Myocyte (in vitro differentiated cells): ENCODE results near the gene DIAPH2. TPM values are rescaled to one million over a fixed set of nuclear protein-coding genes. Genes with fewer than 3 reads are reported as not detected.

ENCODE experiments used
- DNase-seq: peaks from one replicate; pipeline ENCODE4 v3.0.0-alpha.2; 2012; ENCODE audit warnings: low read depth
- total RNA-seq: library from RNA; depleted of rRNA; stranded (reverse); fragments of >200 nt; gene quantifications from 2 replicates; pipeline ENCODE4 v1.2.3, GENCODE V29; 2014

DIAPH2 gene
- total RNA-seq, 1 donor from 2014 or later = 6.4 TPM

DNA sequence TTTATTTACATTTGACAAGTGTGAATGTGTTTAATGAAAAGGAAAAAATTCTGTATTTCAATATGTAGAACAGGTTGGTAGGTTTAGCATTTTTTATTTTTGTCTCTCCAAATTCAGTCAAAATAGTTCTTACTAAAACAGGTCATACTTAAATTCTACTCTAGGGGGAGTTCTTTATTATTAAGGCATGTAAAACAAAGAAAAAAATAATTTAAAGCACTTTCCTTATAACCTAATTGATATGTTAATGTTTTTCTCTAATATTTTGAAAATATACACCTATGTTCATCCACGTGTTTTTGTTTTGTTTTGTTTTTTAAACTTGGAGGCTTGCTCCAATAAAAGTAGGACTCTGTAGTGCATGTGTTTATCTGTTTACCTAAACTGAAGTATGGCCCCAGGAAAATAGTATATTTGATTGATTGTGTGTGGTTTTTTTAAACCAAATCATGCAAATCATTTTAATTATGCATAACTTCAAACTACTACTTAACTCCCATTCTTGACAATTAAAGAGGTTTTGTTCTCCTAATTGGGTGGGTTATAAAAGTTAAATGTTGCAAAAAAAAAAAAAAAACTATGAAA, 761.7 kb downstream of the DIAPH2 start:
- DNase-seq = no peak

DNA sequence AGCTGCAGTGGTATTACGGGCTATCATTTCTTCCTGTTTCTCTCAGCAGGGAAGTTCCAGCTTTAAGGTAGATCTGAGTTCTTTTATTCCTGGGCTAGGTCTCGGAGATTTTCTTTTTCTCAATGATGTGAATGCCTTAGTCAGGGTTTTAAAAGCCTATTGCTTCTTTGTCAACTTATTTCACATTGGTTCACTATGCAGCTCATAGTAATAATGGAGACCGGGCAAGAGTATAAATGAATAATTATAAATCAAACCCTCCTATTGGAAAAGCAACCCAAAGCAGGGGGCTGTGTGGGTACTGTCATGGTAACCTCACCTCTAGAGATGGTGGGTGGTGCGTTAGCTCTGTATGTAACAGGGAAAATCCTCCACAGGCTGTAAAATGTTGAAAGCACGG, 762.7 kb downstream of the DIAPH2 start:
- no peak for DNase-seq

DNA sequence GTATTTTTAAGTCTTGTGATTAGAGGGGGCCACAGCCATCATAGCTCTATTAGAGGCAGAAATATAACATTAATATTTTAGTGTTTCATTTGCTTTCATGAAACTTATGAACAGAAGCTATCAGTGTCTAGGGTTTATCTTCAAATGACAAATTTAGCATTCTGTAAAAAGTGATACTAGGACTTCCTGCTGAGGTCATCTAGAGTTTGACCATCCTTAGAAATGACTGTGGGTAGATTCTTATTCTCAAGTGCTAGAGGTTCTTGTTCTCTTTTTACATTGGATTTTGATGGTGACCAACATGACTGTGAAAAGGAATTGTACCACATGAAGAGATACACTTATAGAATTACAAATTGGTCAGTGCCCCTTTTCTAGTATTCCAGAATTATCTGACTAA, 767.6 kb downstream of the DIAPH2 start:
- no peak for DNase-seq

DNA sequence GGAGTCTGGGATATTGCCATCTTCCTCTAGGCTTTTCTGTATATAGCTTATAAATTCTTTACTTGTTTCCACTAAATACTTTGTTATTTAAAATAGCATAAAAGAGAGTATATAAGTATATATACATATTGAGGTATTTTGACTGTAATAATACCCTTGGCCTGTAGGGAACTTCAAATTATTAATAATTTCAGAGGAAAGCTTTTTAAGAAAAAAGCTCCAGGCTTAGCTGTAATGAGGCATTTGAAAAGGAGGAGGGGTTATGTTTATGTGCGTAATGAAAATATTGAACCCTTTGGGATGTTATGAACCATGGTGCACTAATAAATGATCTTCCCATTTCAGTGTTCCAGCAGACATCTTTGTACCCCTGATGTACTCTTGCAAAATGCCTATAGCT, 777.1 kb downstream of the DIAPH2 start:
- no peak for DNase-seq

DNA sequence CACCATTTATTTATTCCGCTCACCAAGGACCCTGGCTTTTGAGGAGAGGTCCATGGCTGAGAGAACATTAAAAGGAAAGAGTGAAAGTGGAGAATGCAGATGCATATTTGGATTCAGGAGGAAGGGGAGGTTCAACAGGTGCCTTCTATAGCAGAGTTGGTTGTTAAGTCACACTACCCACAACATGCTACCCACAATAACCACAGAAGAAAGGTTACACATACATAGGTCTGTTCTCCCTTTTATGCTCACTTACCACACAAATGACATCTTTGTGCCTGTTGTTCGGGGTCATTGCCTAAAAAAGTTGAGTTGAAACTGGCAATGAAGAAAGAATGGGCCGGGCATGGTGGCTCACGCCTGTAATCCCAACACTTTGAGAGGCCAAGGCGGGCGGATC, 786.4 kb downstream of the DIAPH2 start:
- no peak for DNase-seq

DNA sequence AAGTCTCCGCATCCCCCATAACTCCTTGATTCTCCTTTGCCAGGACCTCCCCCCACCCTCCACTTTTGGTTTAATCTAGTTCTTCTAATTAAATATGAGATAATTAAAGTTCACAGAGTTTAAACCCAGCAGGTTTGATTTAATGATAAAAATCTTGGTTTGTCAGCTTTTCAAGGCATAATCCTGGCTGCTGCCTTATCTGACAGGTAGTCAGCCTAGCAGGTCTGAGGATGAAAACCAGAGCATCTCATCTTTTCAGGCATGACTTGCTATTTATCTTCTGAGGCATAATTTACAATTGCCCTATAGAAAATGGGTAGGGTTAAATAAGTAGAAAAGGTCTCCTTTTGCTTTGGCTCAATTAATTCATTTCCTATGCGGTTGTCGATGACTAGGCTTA, 790.3 kb downstream of the DIAPH2 start:
- no peak for DNase-seq

DNA sequence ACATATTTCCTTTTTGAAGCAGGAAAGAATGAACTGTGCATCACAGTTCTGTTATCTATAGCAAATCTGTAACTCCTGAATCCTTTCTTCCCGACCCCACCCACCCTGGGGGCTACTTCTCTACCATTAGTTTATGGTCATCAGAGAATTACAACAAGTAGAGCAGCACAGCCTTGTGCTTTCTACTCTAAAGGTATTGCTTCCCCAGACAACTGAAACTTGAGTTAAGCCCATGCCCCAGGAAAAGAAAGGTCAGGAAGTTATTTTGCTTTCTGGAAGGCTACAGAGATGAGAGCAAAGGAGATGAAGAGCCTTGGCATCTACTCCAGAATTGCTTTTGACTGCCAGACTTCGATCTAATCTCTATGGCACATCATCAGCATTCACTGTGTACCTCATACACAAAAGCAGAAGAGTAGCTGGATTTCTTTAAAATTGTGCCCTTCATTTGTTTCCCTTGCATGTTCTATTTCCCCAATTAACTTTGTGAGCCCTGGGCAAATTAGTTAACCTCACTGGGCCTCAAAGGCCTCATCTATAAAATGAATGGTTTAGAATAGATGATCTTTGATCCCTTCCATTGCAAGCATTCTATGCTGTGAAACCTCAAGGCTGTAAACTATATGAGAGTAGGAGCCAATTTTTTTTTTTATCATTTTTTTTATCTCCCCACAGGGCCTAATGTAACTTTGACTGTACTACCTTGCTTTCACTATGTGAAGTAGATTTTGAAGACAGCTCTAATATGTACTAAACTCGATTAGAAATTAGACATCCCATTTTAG, 794.7 kb downstream of the DIAPH2 start:
- no peak for DNase-seq

DNA sequence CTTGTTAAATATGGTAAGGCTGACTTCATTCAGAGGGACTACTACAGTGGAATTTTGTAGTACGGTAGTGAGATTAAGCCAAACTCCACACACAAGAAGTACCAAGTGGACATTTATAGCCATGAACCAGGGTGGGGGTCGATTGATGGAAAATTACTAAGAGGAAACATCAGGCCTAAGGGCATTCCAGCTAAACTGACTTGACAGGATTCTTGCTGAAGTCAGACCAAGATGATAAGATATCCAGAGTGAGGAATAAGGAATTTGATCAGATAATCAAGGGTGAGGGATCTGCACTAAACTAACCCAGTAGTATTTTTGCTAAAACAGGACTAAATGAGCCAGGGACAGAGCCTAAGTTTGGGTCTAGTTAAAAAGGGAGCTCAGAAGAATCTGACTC, 796.6 kb downstream of the DIAPH2 start:
- DNase-seq = no peak

DNA sequence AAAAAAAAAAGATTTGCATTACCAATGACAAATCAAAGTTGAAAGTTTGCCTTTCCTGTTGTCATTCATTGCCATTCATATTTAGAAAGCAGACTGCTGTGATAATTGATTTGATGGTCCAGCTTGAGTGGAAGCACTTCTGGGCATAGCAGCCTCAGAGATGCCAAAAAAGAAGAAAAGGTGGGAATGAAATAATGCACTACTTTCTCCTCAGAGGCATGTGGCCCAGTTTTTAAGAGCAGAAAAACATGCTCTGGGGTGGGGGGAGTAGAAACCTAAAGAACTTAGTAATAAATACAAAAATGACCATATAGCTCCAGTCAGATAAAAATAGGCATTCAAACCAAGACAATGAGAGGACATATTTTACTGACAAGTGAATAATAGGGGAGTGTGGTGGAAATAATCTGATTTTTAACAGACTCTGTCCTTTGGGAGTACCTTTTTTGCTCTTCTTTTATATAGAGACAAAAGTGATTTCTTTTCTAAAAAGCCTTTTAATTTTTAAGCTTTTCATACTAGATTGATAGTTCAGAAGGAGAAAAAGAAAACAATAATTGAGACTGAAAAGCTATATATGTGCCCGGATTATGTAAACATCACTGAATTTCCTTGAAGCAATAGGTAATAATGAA, 798.1 kb downstream of the DIAPH2 start:
- no peak for DNase-seq

DNA sequence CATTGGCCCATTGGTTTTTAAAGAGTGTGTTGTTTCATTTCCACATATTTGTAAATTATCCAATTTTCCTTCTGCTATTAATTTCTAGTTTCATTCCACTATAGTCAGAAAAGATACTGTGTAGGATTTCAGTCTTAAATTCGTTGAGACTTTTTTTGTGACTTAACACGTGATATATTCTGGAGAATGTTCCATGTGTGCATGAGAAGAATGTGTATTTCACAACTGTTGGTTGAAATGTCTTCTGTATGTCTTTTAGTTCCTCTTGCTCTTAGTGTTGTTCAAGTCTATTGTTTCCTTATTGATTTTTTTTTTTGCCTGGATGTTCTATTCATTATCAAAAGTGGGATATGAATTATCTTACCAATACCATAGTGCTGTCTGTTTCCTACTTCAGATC, 806.0 kb downstream of the DIAPH2 start:
- no peak for DNase-seq

DNA sequence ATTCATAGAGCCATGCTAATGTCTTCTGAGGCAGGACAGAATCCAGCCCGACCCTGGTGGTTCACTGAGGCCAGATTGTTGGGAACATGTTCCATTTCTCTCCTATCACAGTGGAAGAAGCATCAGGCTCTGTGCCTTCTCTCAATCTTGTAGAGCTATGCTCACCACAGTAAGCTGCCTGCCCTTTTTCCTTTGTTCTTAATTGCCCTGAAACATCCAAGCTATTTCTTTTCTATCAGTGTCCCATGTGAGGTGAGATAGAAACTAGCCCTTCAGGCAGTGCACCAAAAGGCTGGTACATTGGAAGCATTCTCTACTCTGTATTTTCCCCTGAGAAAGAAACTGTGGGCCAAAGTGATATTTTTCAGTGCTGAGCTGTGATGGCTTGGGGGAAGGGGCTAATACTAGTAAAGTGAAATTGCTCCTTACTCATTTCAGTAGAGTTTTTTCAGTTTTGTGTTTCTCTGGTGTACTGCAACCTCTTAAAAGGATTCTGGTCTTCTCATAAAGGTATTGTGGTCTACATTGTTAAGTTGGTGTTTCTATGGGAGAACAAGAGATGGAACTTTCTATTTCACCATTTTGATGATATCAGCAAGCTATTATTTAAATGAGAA, 810.2 kb downstream of the DIAPH2 start:
- DNase-seq = no peak

DNA sequence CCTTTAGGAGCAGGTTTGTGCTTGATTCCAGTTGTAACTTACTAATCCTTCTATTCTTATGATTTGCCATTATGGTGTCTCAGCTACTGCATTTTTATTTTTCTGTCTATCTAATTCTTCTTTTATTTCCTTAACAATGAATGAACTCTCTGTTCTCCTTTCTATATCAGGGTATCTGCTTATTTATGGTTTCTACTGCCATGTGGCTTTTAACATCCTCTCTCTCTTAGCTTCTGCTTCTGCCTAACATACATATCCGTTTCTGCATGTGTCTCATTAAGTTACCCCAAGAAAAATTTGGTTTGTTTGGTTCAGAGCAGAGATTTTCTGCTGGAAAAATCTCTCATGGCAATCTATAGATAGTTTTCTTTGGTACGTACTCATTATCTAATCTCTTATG, 813.5 kb downstream of the DIAPH2 start:
- no peak for DNase-seq

DNA sequence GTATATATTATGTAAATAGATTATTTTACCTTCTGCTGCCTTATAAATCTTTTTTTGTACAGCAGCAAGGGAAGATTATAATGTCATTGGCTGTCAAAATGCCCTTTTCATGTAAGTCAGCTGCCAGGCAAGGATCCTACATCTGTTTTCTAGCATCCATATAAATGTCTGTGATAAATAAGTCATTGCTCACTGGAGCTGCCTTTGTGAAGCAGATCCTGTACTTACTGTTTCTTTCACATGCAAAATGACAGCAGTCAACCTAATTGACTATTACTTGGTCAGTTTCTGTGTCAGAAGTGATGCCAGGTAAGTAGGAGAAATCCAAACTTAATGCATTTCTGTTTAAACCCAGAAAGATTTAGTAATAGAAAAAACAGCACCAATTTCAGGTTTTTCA, 819.8 kb downstream of the DIAPH2 start:
- DNase-seq = no peak

DNA sequence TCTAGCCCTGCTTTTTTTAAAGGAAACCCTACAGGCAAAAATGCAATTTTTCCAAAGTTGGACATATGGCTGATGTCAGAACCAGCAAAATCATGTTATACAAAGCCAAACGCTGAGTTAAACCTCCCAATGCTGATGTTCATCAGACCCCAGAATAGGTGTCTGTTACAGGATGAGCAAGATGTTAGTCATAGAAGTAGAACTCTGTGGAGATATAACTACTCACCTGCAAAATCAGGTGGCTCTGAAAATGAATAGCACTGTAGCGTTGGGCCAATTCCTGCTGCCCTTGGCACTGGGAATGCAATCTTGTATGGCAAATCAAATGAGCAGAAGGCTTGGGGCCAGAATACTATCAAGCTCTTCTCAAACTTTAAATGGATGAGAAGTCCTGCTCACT, 833.1 kb downstream of the DIAPH2 start:
- DNase-seq = no peak

DNA sequence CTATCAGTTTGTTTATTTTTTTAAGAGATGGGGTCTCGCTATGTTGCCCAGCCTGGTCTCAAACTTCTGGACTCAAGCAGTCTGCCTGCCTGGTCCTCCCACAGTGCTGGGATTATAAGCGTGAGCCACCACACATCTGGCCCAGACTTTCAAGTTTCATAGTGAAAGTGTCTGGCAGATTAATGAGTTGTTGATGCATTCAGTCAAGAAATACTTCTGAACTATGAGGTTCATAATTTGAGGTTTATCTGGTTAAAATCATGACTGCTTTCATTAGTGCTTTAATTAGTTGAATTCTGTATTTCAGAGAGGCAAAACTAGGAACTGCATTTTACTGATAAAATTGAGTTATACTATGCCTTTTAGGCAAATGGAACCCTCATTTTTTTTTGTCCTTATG, 837.7 kb downstream of the DIAPH2 start:
- DNase-seq = no peak

DNA sequence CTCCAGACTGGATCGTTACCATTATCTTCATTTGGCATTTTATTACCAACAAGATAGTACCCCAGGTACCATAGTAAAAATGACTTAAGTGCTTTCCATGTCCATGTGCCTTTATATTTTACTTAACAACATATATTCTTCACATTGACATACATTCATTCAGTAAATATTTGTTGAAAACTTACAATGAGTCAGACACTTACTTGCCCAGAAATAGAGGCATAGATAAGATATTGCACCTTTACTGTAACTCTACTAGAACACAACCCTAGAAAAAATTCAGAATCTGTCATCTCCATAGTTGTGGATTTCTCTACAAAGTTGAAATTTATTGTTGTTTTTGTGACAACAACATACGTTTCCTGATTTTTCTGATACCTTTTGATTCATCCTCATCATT, 839.7 kb downstream of the DIAPH2 start:
- DNase-seq = no peak

DNA sequence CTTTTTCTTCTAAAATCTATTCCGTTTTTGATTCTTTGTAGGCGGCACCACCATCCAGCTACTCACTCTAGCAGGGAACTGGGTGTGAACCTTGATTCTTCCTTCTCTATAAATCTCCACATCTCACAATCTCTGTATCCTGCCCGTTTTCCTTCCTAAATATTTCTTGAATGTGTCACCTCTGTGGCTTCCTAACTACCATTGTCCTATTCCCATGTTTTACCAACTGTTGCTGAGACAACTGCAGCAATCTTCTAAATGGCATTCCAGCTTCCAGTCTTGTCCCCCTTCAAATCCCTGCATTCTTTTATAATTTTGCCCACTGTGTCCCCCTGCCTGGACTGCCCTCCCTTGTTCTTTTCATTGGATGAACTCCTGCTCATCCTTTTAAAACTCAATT, 840.4 kb downstream of the DIAPH2 start:
- peak; percentile 38 for DNase-seq

DNA sequence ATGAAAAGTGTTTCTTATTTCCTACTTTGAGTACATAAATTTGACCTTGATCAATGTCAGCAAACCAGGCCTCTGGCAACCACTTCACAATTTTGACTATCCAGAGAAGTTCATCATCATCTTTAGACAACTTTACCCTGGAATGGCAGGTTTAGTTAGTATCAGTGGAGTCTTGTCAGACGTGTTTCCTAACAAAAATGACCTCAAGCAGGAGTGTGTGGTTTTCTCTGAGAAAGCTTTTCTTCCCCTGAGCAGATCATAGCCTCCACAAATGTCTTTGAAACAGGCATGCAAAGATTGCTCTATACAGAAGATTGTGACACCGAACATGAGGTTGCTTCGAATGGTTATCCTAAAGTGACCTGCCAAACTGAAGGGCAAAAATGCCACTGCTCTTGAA, 841.3 kb downstream of the DIAPH2 start:
- no peak for DNase-seq

DNA sequence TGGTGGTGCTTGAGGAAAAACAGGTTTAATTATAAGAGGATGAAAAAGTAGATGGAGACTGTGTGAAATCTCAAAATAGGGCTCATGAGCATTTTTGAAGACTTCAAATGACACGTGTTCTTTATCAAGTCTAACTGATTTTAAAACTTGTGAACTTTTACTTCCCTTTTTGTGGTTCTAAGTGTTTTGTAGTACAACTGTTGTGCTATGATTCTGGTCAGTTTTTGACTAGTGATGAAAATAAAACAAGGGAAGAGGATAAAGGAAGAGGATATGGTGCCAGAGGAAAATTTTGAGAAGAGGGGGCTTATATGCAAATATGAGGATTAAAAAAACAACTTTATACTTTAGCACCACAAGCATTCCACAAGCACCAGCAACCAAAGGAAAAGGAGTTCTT, 843.1 kb downstream of the DIAPH2 start:
- DNase-seq = no peak

DNA sequence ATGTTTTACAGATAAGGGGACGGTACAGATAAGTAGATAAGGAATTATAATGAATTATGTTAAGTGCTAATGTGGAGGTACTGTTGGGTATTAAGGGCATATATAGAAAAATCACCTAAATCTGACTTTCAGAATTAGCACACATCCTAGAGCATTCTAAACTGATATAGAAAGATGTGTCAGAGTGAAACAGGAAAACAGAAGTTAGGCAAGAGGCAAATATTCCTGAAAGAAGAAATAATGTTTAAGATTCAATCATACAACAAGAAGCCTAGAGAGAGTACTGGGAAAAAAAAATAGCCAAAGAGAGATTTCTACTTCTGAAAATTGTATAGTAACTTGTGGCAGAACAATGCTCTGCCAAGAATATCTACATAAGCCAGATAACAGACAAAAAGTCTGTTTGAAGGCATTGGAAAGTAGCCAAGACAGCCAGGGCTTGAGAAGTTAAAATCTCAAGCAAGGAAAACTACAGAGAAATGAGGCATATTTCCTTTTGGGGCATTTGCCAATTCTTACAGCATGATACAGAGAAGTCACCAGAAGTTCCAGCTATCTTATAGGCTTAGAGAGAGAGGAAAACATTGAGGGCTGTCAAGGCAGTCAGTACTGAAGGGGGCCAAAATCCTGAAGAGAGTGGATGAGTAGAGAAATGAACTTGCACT, 845.0 kb downstream of the DIAPH2 start:
- DNase-seq = no peak

DNA sequence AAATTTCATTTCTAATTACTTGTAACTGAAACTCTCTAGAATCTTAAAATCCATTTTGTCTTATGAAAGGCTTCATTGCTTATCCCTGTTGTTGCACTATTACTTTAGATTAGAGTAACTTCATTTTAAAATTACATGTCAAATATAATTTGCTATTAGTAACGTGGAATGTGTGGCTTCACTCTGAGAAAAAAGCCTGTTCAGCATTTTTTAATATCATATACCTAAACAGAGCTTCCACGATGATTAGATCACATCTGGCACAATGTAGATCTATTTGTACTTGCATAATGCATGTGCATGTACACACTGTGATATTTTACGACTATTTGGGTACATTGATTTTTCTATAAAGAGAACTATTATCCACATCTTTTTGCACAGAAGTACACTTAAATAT, 847.2 kb downstream of the DIAPH2 start:
- no peak for DNase-seq

DNA sequence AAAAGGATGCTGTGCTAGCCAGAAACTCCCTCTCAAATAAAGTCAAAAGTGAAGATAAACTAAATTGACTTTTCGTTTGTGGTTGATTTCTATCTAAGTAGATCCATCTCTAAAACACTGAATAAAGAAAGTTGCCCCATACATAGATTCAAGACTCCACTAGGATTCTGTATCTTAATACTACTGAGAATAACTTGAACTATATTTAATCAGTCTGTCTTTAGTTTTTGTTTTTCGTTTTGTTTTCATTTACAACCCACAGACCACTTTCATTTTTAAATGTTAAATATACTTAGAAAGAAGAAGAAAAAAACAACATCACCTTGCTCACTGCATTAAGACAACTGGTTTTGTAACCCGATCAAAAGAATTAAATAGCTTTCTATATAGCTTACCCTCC, 854.1 kb downstream of the DIAPH2 start:
- DNase-seq = no peak
